Large intestine (tissue), 3 donors: ENCODE data around the gene TRIM67. TPM values are rescaled to one million over a fixed set of nuclear protein-coding genes. Genes with fewer than 3 reads are reported as not detected.
"Not testable (repeated sequence)": the region's sequence is repeated elsewhere in the genome, so short reads cannot be mapped to it uniquely, and the experiment has no call there.

Experiments used
- DNase-seq, 2 donors: peaks; one replicate each; pipeline versions ENCODE4 v3.0.0 to v3.0.0-alpha.2; 2013
- H3K27ac ChIP-seq: one replicate; pipeline ENCODE4 v1.5.1; 2013; ENCODE audit warnings: low read length
- H3K27me3 ChIP-seq: 2 replicates; pipeline ENCODE4 v1.6.1; 2013; ENCODE audit warnings: low read length; ENCODE audit not compliant: control insufficient read depth, insufficient read depth
- H3K36me3 ChIP-seq: 2 replicates; pipeline ENCODE4 v1.6.1; 2013; ENCODE audit warnings: low read length; ENCODE audit not compliant: control insufficient read depth, insufficient read depth
- H3K4me1 ChIP-seq: one replicate; pipeline ENCODE4 v1.6.1; 2013; ENCODE audit warnings: low read length; ENCODE audit not compliant: control insufficient read depth, insufficient read depth
- H3K4me3 ChIP-seq: one replicate; pipeline ENCODE4 v1.5.1; 2013; ENCODE audit warnings: low read length
- H3K9me3 ChIP-seq: one replicate; pipeline ENCODE4 v1.6.1; 2013; ENCODE audit warnings: mild to moderate bottlenecking, low read depth, low read length, moderate library complexity; ENCODE audit not compliant: control insufficient read depth
- WGBS: methylation state at CpG from one replicate; pipeline ENCODE4 v1.1.5; 2013; ENCODE audit warnings: low lambda C conversion rate; ENCODE audit not compliant: insufficient coverage; 5-methylcytosine and 5-hydroxymethylcytosine counted together
- polyA plus RNA-seq: library from polyadenylated mRNA; unstranded; fragments of 120-200 nt; gene quantifications from one replicate; pipeline ENCODE4 v1.2.1, GENCODE V29; 2013

Gene TRIM67
- polyA plus RNA-seq, 1 donor, result 1.1 TPM

GRCh38 chr1:231203259-231204057 lies 41.6 kb downstream of the TRIM67 start:
- no CpG with 5 or more reads among the region's 21 CpGs for WGBS

GRCh38 chr1:231206856-231207255 lies 45.0 kb downstream of the TRIM67 start:
- Histone ChIP-seq H3K27me3 (peaks cover 3% of the 10 kb centered on the region), H3K27ac (no peak overlapping the region), H3K4me1 (peaks cover 2% of the 10 kb centered on the region), H3K9me3 (no peaks in the 10 kb centered on the region), H3K36me3 (no peaks in the 10 kb centered on the region), H3K4me3 (no peak overlapping the region)
- no peak for DNase-seq
- no CpG with 5 or more reads among the region's 8 CpGs for WGBS

More at GRCh38 chr1:231203259-231204057, 41.6 kb downstream of the TRIM67 start:
- DNase-seq, result no peak
- Histone ChIP-seq H3K36me3 (no peaks in the 10 kb centered on the region), H3K27me3 (peaks cover 6% of the 10 kb centered on the region), H3K4me3 (no peak overlapping the region), H3K27ac (no peak overlapping the region), H3K4me1 (no peaks in the 10 kb centered on the region), H3K9me3 (no peaks in the 10 kb centered on the region)

GRCh38 chr1:231207437-231207836 lies 45.6 kb downstream of the TRIM67 start:
- no peaks in the 10 kb centered on the region for H3K9me3 ChIP-seq
- H3K36me3 ChIP-seq, result no peaks in the 10 kb centered on the region
- WGBS, result no CpG with 5 or more reads among the region's 3 CpGs
- H3K27me3 ChIP-seq, result peaks cover 3% of the 10 kb centered on the region
- no peak overlapping the region for H3K4me3 ChIP-seq
- H3K4me1 ChIP-seq, result peaks cover 5% of the 10 kb centered on the region
- no peak for DNase-seq
- H3K27ac ChIP-seq, result no peak overlapping the region

GRCh38 chr1:231208980-231209379 lies 47.1 kb downstream of the TRIM67 start:
- H3K4me3 ChIP-seq, result no peak overlapping the region
- peaks cover 8% of the 10 kb centered on the region for H3K4me1 ChIP-seq
- no peak overlapping the region for H3K27ac ChIP-seq
- DNase-seq, result no peak
- H3K9me3 ChIP-seq, result no peaks in the 10 kb centered on the region
- WGBS, result no CpG with 5 or more reads among the region's 14 CpGs
- H3K36me3 ChIP-seq, result no peaks in the 10 kb centered on the region
- peaks cover under 1% of the 10 kb centered on the region for H3K27me3 ChIP-seq

GRCh38 chr1:231209531-231209930 lies 47.7 kb downstream of the TRIM67 start:
- peaks cover 8% of the 10 kb centered on the region for H3K4me1 ChIP-seq
- no peaks in the 10 kb centered on the region for H3K36me3 ChIP-seq
- H3K27ac ChIP-seq, result no peak overlapping the region
- H3K4me3 ChIP-seq, result no peak overlapping the region
- no peaks in the 10 kb centered on the region for H3K9me3 ChIP-seq
- DNase-seq, result no peak
- WGBS, result no CpG with 5 or more reads among the region's 5 CpGs
- no peaks in the 10 kb centered on the region for H3K27me3 ChIP-seq

GRCh38 chr1:231210126-231210525 lies 48.3 kb downstream of the TRIM67 start:
- no peak overlapping the region for H3K4me3 ChIP-seq
- H3K9me3 ChIP-seq, result no peaks in the 10 kb centered on the region
- H3K36me3 ChIP-seq, result no peaks in the 10 kb centered on the region
- peaks cover 8% of the 10 kb centered on the region for H3K4me1 ChIP-seq
- H3K27ac ChIP-seq, result no peak overlapping the region
- no peak for DNase-seq
- no CpG with 5 or more reads among the region's 6 CpGs for WGBS
- no peaks in the 10 kb centered on the region for H3K27me3 ChIP-seq

- WGBS, result no CpG with 5 or more reads among the region's 28 CpGs
Measured at GRCh38 chr1:231211005-231211857, 49.4 kb downstream of the TRIM67 start.

GRCh38 chr1:231212301-231212700 lies 50.4 kb downstream of the TRIM67 start:
- H3K36me3 ChIP-seq, H3K27me3 ChIP-seq, H3K9me3 ChIP-seq, H3K4me3 ChIP-seq: not testable (repeated sequence)
- Histone ChIP-seq H3K4me1 (peaks cover 18% of the 10 kb centered on the region), H3K27ac (peak overlapping the region; percentile 23)
- DNase-seq, result peak in 1 of 2 donors; percentile 59
- WGBS, result no CpG with 5 or more reads among the region's 5 CpGs

More at GRCh38 chr1:231211005-231211857, 49.4 kb downstream of the TRIM67 start:
- no peaks in the 10 kb centered on the region for H3K36me3 ChIP-seq
- peak overlapping the region; percentile 54 for H3K4me3 ChIP-seq
- H3K4me1 ChIP-seq, result peaks cover 9% of the 10 kb centered on the region
- no peaks in the 10 kb centered on the region for H3K27me3 ChIP-seq
- peak overlapping the region; percentile 85 for H3K27ac ChIP-seq
- peak; percentile 83 to 88 for DNase-seq
- H3K9me3 ChIP-seq, result no peaks in the 10 kb centered on the region

- Histone ChIP-seq H3K27ac (no peak overlapping the region), H3K9me3 (no peaks in the 10 kb centered on the region), H3K36me3 (no peaks in the 10 kb centered on the region), H3K4me3 (no peak overlapping the region), H3K4me1 (peaks cover 18% of the 10 kb centered on the region), H3K27me3 (no peaks in the 10 kb centered on the region)
- no CpG with 5 or more reads among the region's 22 CpGs for WGBS
- DNase-seq, result no peak
Measured at GRCh38 chr1:231213831-231214573, 52.1 kb downstream of the TRIM67 start.
